ENCODE results near the gene SUCLA2.

SUCLA2 gene

GRCh38 chr13:47898080-47898479, 103.0 kb downstream of the SUCLA2 start:
- DNase-seq = no peak

- DNase-seq = no peak
Measured at GRCh38 chr13:47897411-47898050, 103.5 kb downstream of the SUCLA2 start.

- no peak for DNase-seq
Measured at GRCh38 chr13:47896546-47896945, 104.5 kb downstream of the SUCLA2 start.

GRCh38 chr13:47896111-47896510, 105.0 kb downstream of the SUCLA2 start:
- DNase-seq = no peak

GRCh38 chr13:47893527-47893926, 107.5 kb downstream of the SUCLA2 start:
- DNase-seq = no peak
